Measurements from ENCODE around the gene TBC1D30.
"Not testable (repeated sequence)": the region's sequence is repeated elsewhere in the genome, so short reads cannot be mapped to it uniquely, and the experiment has no call there.

- TF ChIP-seq, protein P1, sequence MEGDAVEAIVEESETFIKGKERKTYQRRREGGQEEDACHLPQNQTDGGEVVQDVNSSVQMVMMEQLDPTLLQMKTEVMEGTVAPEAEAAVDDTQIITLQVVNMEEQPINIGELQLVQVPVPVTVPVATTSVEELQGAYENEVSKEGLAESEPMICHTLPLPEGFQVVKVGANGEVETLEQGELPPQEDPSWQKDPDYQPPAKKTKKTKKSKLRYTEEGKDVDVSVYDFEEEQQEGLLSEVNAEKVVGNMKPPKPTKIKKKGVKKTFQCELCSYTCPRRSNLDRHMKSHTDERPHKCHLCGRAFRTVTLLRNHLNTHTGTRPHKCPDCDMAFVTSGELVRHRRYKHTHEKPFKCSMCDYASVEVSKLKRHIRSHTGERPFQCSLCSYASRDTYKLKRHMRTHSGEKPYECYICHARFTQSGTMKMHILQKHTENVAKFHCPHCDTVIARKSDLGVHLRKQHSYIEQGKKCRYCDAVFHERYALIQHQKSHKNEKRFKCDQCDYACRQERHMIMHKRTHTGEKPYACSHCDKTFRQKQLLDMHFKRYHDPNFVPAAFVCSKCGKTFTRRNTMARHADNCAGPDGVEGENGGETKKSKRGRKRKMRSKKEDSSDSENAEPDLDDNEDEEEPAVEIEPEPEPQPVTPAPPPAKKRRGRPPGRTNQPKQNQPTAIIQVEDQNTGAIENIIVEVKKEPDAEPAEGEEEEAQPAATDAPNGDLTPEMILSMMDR (IDR thresholded peaks at IDR 0.05), result not testable (repeated sequence)
- TF ChIP-seq POLR2A, EP300, POLR2AphosphoS5 (IDR thresholded peaks at IDR 0.05): not testable (repeated sequence)
Measured at GRCh38 chr12:64775147-64775736, 49.2 kb upstream of the TBC1D30 start.

Measured in upper lobe of left lung (tissue), 4 donors.